ENCODE measurements around the gene CDH4. TPM values are rescaled to one million over a fixed set of nuclear protein-coding genes. Genes with fewer than 3 reads are reported as not detected.

CDH4 gene
- total RNA-seq, 1 donor from 2014 or later, result 3.2 TPM

GRCh38 chr20:61627791-61628415 lies 375.8 kb downstream of the CDH4 start:
- Mint-ChIP-seq H3K4me3 (ENCODE audit: unreplicated experiment) (no peak overlapping the region), H3K27me3 (ENCODE audit: low read depth, unreplicated experiment) (peaks cover 47% of the 10 kb centered on the region), H3K4me1 (ENCODE audit: low read depth, unreplicated experiment) (no peaks in the 10 kb centered on the region), H3K36me3 (ENCODE audit: low read depth, unreplicated experiment) (no peaks in the 10 kb centered on the region), H3K9me3 (ENCODE audit: unreplicated experiment) (peaks cover 3% of the 10 kb centered on the region), H3K27ac (ENCODE audit: unreplicated experiment) (no peak overlapping the region)
- no peak for DNase-seq (ENCODE audit: low read depth)
- Histone ChIP-seq H3K9me3 (ENCODE audit: insufficient read depth, low read depth, low read length) (no peaks in the 10 kb centered on the region), H3K4me1 (ENCODE audit: insufficient read depth, low read length) (no peaks in the 10 kb centered on the region), H3K4me2 (ENCODE audit: low read length) (no peak overlapping the region), H3K79me2 (ENCODE audit: insufficient read depth, low read length) (no peaks in the 10 kb centered on the region), H3K9ac (ENCODE audit: low read length) (no peak overlapping the region), H3K4me3 (ENCODE audit: insufficient read depth, low read depth, low read length) (no peak overlapping the region), H3K36me3 (ENCODE audit: insufficient read depth, low read length) (no peaks in the 10 kb centered on the region), H2AFZ (ENCODE audit: low read depth, low read length) (no peak overlapping the region), H3K27ac (ENCODE audit: low read depth, low read length) (no peak overlapping the region), H3K27me3 (ENCODE audit: insufficient read depth, low read length) (no peaks in the 10 kb centered on the region), H4K20me1 (ENCODE audit: insufficient read depth, low read length) (peaks cover 5% of the 10 kb centered on the region)
- no peak for FAIRE-seq
- TF ChIP-seq, protein P1, sequence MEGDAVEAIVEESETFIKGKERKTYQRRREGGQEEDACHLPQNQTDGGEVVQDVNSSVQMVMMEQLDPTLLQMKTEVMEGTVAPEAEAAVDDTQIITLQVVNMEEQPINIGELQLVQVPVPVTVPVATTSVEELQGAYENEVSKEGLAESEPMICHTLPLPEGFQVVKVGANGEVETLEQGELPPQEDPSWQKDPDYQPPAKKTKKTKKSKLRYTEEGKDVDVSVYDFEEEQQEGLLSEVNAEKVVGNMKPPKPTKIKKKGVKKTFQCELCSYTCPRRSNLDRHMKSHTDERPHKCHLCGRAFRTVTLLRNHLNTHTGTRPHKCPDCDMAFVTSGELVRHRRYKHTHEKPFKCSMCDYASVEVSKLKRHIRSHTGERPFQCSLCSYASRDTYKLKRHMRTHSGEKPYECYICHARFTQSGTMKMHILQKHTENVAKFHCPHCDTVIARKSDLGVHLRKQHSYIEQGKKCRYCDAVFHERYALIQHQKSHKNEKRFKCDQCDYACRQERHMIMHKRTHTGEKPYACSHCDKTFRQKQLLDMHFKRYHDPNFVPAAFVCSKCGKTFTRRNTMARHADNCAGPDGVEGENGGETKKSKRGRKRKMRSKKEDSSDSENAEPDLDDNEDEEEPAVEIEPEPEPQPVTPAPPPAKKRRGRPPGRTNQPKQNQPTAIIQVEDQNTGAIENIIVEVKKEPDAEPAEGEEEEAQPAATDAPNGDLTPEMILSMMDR (IDR thresholded peaks at IDR 0.05; ENCODE audit: insufficient read depth, low read depth, low read length), result no peak
- TF ChIP-seq EZH2 (IDR thresholded peaks at IDR 0.05; ENCODE audit: insufficient read depth, low read length), result no peak

- H3K79me2 ChIP-seq (ENCODE audit: insufficient read depth, low read length), result no peaks in the 10 kb centered on the region
These were observed 376.4 kb downstream of the CDH4 start for GRCh38 chr20:61628480-61628879.

More at GRCh38 chr20:61628480-61628879, 376.4 kb downstream of the CDH4 start:
- H3K27ac Mint-ChIP-seq (ENCODE audit: unreplicated experiment), result no peak overlapping the region
- no peak for FAIRE-seq
- Histone ChIP-seq H4K20me1 (ENCODE audit: insufficient read depth, low read length) (peaks cover 8% of the 10 kb centered on the region), H3K27me3 (ENCODE audit: insufficient read depth, low read length) (no peaks in the 10 kb centered on the region), H3K4me3 (ENCODE audit: insufficient read depth, low read depth, low read length) (no peak overlapping the region), H3K36me3 (ENCODE audit: insufficient read depth, low read length) (no peaks in the 10 kb centered on the region), H3K4me1 (ENCODE audit: insufficient read depth, low read length) (no peaks in the 10 kb centered on the region), H2AFZ (ENCODE audit: low read depth, low read length) (no peak overlapping the region), H3K9me3 (ENCODE audit: insufficient read depth, low read depth, low read length) (no peaks in the 10 kb centered on the region), H3K27ac (ENCODE audit: low read depth, low read length) (no peak overlapping the region), H3K4me2 (ENCODE audit: low read length) (no peak overlapping the region), H3K9ac (ENCODE audit: low read length) (no peak overlapping the region)
- H3K4me3 Mint-ChIP-seq (ENCODE audit: unreplicated experiment), result no peak overlapping the region
- H3K9me3 Mint-ChIP-seq (ENCODE audit: unreplicated experiment), result peaks cover 3% of the 10 kb centered on the region
- H3K4me1 Mint-ChIP-seq (ENCODE audit: low read depth, unreplicated experiment), result no peaks in the 10 kb centered on the region
- peaks cover 52% of the 10 kb centered on the region for H3K27me3 Mint-ChIP-seq (ENCODE audit: low read depth, unreplicated experiment)
- no peak for TF ChIP-seq EZH2 (IDR thresholded peaks at IDR 0.05; ENCODE audit: insufficient read depth, low read length)
- TF ChIP-seq, protein P1 (IDR thresholded peaks at IDR 0.05; ENCODE audit: insufficient read depth, low read depth, low read length), result no peak
- no peak for DNase-seq (ENCODE audit: low read depth)
- no peaks in the 10 kb centered on the region for H3K36me3 Mint-ChIP-seq (ENCODE audit: low read depth, unreplicated experiment)

Data from astrocyte (in vitro differentiated cells and primary cell).